GM21423 (cell line): ENCODE data around the gene ANO2.

Experiments used
- ATAC-seq: cut with Tn5 transposase; IDR thresholded peaks from one replicate; pipeline ENCODE4 v1.9.1; 2021; ENCODE audit warnings: mild to moderate bottlenecking, moderate library complexity; ENCODE audit not compliant: unreplicated experiment

The ANO2 gene

DNA sequence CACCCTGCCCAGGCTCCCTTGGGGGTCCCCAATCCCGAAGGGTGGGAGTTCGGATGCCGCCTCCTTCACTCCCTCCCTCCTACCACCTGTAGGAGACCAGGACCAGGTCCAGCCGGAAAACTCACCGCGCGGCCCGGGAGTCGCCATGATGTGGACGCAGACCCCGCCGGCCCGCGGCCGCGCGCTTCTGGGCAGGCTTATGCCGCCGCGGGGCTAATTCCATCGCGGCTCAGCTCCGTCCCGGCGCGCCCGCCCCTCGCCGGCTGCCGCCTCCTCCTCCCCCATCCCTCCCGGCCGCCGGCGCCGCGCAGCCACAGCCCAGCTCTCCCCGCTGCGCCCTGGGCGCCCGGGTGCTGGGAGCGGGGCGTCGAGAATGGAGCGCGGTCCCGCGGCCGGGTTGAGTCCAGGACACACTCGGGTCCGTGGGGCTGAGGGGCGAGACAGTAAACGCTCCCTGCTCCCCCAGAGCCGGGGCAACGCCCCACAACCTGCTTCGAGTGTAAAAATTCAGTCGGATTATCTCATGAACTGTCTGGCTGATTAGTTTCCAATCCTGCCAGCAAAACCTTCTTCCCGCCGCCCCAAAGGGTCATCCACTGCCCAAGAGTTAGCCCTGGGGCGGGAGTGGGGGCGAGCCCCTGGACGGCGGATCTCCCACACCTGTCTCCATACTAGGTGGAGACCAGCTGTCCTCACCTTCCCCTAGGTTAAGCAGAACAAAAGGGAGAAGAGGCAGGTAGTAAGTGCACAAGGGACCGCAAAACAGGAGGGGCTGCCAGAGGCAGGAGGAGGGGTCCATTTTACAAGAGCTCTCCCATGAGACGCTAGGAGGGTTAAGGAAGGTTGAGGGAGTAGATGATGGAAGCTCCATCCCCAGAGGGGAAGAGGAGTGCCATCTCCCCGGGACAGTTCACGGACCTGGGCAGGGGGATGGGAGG is at the start of gene ANO2:
Gene ANO2, minus strand, starts transcription at position 189 of the 938 bp plus-strand sequence. Its CDS starts 42 bp downstream, at position 147.
- ATAC-seq: no peak

DNA sequence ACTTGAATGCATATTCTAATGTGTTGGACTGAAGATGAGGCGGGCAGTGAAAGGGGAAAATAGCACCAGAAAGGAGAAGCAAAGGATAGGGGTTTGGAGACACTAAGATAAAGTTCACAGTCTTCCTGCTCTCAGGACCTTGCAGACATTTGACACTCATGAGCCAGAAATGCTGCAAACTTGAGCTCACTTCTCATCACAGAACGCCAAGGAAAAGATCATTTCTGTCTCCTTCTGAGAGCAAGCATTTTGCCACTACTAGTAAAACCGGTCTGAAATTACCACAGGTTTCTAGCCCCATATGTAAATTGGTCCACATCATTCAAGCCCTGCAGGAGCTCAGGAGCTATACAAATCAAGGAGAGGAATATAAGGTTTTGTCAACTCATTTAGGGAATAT is 44.6 kb upstream of the ANO2 start:
- no peak for ATAC-seq

DNA sequence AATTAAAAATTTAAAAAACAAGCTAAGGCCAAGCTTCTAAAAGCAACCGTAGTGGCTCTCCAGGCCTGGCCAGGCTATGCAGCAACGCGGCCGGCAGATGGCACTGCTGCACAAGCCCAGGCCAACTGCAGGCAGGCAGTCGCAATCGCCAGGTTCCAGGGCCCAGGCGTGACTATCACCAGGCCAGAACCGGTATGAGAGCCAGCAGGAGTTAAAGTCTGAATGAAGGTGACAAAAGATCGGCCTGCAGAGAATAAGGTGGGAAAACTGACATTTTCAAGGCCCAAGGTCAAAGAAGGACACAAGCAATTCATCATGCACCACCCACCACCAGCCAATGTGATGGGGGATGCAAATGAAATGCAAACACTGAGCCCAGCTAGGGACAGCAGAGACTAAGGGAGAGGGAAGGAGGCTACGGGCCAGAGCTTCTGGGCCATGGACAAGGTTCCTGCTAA is 43.6 kb upstream of the ANO2 start:
- no peak for ATAC-seq

DNA sequence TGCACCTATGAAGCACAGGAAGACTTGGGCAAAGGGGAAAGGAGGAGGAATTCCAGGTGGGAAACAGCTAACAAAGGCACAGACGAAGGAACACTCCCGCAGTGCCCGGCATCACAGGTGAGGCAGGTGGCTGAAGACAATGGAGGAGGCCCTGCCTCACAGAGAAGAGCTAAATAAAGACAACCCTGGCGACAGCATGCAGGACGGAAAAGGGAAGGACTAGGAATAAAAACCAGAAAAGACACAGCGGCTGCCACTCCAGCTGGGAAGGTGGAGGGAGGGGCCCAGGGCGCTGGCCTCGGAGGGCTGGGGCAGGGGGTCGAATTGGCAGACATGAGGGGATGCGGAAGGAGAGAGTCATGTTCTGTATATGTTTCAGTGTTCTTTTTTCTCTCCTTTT is 43.0 kb upstream of the ANO2 start:
- no peak for ATAC-seq

DNA sequence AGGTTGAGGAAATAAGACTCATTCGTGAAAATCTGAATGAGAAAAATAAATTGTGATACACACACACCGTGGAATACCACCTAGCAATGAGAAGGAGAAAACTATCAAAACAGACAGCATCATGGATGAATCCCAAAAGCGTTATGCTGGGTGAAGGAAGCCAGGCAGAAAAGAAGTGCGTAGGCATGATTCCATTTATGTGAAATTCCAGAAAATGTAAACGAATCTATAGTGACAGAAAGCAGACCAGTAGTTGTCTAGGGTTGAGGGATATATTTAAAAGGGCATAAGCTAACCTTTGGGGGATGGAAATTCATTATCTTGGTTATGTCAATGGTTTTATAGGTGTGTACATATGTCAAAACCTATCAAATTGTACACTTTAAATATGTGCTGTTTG is 42.5 kb upstream of the ANO2 start:
- ATAC-seq: no peak

DNA sequence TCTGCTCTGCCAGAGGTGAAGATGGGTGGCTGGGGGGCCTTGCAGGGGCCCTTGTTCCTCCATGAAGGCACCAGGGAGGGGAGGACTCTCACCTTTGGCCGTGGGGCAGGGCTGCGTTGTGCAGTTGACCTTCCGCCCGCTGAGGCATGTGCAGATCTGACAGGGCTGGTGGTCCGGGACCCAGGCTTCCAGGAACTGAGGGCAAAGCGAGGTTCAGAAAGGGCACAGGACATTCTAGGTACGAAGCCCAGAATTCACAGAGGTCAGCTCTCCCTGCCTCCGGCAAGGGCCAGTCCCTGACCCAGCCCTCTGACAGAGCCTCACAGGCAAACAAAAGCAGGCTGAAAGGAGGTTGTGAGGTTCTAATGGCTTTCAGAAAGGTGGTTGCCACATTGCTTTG is 40.4 kb upstream of the ANO2 start:
- no peak for ATAC-seq

DNA sequence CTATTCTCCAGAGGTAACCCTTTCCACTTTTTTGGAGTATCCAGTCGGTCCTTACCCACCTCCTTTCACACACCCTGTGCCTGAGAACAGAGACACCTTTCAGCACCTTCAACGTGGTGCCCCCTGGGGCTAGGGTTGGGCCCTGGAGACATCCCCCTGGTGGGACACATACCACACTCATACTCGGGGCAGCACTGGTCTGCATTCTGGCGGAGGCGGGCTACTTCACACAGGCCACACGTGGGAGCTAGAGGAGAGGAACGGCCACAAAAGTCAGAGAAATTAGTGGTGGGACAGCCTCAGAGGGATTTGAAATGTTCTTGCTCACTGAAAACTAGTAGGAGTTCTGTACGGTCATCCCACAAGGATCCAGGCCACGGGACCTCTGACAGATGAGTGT is 39.8 kb upstream of the ANO2 start:
- no peak for ATAC-seq

DNA sequence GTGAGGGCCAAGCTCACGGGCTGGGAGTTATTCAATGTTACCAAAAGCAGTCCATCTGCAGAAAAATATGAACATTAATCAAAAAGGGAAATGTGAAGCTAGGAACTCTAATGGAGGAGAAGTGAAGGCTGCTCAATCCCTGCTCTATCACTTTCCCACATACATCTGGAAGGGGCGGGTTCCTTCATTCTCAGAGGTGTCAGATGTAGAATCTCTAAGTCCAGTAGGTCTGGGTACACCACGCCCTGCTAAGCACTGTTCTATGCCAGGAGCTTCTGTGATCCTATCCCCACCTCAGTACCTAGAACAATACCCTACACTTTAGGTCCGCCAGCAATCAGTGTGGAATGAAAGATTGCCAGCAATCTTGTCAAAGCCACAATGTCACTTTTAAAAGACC is 37.0 kb upstream of the ANO2 start:
- ATAC-seq: no peak

DNA sequence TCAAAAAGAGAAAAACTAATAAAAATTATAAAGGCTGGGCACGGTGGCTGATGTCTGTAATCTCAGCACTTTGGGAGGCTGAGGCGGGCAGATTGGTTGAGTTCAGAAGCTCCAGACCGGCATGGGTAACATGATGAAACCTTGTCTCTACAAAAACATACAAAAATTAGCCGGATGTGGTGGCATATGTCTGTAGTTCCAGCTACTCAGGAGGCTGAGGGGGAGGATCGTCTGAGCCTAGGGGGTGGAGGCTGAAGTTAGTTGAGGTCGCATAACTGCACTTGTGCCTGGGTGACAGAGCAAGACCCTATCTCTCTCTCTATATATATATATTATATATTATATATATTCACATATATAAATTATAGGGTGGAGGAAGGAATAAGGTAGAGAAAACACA is 32.5 kb upstream of the ANO2 start:
- no peak for ATAC-seq

DNA sequence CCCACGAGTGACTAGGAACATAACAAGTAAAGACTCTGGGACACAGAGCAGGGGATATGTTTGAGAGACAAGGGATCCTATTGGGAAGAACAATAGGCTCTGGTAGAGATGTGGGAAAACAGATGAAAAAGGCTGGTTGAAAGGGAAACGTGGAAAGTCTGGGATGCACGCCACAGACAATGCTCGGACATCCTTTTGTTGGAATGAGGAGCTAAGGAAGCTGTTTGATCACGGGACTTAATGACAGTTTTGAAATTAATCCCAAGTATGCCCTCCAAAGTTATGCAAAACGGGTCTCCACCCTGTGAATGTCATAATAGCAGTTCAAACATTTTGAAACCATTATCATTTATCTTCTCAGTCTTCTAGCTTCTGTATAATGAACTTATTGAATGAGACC is 31.7 kb upstream of the ANO2 start:
- no peak for ATAC-seq

DNA sequence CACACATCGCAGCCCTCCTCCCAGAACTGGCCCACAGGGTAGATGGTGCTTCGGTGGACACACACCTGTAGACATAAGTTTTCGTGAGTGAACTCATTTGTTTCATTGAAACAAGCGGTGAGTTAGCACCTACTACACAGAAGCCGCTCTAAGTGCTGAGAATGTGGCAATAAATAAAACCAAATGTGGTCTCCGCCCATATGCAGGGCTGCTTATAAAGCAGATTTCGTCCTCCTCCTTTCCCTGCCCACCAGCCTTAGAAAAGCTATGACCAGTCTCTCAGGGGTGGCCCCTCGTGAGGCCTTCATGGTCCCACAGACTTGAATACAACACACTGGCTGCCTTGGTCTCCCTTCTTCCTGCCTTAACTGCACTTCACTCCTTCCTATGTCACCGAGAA is 31.1 kb upstream of the ANO2 start:
- no peak for ATAC-seq

DNA sequence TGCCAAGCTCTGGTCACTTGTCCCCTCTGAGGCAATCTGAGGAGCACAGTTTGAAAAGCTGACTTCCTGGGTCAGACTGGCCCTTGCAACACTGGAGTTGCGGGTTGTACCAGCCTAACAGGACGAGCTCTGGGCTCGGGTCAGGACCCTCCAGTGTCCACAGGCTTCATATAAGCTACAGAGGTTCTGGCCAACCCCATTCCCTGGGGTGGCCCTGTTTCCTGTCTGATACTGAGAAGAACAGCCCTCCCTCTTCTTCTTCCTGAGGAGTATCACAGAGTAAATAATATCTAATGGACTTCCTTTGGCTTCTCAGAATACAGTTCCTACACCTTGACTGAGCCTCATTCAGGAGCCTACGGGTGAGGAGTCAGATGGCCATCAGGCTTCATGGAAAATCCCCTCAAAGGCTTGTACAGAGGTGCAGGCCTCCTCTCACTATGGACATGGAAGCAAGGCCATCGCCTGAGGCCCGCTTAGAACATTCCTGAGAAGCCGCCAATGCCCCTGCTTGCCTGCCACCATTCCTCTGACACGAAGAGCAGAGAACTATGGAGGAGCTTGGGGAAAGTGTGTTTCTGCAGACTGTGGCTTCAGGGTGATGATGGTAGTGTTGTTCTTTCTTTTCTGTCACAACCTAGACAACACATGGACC is 28.5 kb upstream of the ANO2 start:
- ATAC-seq: no peak

DNA sequence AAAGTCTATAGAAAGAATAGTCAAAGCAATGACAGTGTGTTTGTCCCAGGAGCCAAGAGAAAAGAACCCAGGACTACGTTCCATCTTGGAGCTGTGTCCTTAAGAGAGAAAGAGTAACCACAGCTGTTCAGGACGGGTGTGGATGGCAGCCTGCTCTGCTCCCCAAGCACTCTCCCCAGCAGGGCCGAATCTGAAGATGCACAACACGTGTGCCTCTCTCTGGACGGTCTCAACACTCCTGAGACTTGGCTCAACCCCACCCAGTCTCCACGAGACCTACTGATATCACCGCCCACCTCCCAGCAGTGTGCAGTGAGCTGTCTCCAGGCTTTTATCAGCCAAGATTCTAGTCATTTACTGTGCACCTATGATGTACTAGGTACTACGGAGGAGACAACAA is 27.3 kb upstream of the ANO2 start:
- ATAC-seq: no peak

DNA sequence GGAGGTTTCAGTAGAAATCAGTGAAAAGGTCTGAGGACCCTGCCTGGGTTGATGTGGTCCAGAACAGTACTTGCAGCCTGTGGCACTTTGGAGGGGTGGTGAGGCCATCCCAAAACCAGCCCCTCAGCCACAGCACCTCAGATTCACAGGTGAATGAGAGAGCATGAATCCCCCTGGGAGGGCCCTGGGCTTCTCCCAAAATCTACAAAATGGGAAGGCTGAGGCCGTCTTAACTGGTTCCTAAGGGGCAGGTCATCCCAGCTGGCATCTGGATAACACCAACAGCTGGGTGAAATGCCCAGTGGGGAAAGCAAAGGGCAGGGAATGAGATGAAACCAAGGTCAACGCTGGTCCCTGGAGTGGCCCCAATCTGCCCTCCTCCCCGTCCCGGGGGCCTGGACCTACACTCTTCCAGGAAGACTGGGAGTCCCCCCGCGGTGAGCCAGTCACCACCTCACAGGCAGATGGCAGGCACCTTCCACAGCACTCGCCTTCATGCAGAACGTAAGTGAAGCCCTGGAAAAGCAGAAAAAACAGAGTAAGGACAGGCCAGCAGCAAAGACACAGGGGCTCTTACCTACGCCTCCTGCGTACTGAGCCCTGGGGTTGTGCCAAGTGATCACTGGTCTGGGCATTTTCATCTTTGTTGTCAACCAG is 26.3 kb upstream of the ANO2 start:
- ATAC-seq: no peak

DNA sequence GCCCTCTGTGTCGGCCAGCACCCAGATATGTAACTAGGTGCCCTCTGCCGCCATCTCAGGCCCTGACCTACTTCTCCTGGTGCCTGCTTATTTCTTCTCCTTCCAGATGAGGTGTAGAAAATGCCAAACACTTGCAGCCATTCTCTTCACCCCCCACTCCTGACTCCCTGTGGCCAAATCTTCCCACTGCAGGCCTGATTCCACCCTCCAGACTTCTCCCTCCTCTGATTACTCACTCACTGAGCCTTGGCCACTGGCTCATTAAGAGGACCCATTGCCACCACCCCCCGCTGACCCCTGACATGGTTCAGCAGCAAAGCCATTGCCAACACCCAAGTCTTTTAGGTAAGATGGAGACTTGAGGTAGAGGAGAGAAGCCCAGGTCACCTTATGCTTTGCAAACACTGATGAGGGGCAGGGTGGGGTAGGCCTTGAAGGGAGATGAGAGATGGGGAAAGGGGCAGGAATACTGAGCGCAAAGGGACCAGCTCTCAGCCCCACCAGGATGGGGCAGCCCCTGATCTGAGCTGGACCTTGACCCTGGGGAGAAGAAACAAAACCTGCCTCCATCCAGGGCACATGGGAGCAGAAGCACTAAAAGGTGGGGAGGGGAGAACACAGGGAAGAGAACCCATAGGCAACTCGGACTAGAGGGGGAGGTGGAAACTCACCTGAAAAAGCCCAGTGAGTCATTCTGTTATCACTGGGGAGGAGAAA is 25.1 kb upstream of the ANO2 start:
- no peak for ATAC-seq

DNA sequence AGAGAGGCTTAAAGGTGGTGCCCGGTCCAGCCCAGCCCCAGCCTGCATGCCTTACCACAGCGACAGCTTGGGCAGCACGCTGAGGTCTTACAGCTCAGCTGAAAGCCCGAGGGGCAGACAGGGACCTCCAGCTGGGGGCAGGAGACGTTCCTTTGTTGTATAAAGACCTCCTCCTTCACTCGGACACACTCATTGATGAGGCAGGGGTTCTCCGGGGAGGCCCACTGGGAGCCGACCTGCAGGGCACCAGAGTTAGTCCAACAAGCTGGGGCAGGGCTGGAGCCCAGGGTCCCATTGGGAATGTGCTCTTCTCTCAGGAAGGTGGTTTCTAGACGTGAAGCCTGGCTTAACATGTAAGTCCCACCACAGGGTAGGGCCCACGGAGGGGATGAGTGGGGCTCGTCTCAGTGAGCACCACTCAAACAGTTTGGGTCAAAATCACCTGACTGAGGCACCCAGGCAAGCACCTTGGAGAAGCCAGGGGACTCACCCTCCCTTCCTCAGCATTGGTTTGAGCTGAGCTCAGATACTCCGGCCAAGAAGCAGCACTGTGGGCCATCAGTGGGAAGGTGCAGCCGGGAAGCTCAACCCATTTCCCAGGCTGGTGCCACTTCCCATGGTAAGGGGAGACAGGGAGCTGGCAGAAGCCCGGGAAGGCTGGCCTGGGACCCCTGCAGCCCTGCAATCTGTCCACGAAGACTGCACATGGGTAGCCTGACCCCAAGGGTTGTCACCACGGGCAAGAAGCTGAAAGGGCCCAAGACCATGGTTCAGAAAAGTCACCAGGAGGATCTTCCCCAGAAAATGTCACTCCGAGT is 24.3 kb upstream of the ANO2 start:
- ATAC-seq: no peak

DNA sequence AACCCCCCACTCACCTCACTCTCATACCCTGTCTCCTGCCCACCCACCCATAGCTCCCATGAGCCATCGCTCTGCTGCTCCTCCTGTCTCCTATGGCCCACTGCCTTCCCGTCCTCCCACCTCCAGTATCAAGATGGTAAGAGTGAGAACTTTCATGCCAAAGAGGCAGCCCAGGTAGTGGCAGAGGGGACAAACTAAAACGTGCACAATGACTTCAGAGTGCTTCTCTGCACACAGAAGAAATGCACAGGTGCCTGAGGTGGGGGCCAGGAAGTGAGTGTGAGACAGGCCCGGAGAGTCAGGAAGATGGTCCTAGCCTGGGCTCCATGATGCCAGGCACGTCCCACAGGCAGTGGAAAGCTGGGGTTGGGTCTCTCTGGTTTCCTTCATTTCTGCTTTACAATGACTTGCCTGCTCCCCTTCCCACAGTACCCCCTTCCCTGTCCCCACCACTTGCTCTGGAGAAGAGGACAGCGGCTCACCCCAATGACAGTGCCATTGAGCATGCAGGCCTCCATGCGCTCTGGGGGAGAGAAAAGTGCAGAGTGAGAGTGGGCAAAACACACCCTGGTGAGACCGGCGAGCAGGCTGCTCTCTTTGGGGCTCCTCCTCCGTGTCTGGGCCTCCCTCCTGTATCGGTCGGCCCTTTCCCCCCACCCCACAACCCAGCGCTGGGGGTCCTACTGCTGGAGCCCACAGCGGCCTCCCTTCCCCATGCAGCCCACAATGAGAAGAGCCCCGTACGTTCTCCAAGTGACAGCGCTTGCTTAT is 22.8 kb upstream of the ANO2 start:
- ATAC-seq: no peak

DNA sequence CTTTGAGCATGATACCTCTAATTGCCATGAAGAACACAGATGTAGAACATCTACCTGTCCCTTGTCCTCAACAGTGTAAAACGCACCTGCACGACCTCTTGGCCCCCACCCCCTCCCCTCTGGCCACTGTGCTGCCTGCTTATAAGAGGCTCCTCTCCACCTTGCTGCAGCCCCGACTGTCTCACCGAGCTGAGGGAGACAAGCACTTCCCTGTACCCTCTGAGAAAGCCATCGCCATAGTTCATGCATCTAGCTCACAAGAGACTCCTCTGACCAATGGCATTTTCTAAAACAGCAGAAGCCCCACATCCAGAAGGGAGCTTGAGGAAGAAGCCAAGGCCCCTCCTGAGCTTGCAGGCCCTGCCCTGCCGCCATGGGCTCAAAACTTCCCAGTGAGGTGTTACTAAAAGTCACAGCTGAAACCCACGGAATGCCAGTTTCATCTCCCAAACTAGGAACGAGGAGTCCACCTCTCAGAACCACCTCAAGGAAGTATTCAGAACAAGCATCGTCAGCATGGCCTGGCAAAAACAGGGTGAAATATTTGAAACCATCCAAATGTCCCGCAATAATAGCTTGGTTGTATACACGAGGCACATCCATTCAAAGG is 21.5 kb upstream of the ANO2 start:
- ATAC-seq: no peak

DNA sequence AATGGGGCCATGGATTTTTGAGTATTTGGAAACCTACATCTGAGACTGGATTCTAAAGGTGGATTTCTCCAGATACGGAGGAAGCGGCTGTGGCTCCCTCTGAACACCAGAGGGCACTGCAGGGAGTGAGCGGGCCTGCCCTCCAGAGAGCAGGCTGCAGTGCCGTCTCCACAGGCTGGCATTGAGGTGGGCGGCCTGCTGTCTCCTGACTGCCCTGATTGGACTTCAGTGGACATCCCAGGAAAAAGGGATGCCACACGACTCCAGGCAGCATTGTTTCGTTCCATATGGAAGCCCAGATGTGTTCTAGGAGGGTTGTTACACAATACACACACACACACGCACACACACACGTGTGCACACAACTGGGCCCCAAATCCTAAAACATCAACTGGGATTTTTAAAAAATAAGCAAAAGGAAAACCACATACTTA is 20.9 kb upstream of the ANO2 start:
- no peak for ATAC-seq
